Neural progenitor cell (in vitro differentiated cells): Measurements from ENCODE around the gene DPM1.

Experiments
- CTCF ChIP-seq: fragments of 200-600 bp; sonication (generic); IDR thresholded peaks from 2 replicates; pipeline ENCODE4 v1.5.1; 2017; ENCODE audit warnings: antibody characterized with exemption, mild to moderate bottlenecking
- EZH2 ChIP-seq: fragments of 200-600 bp; sonication (generic); IDR thresholded peaks from 2 replicates; pipeline ENCODE4 v1.6.1; 2017; ENCODE audit warnings: antibody characterized with exemption, mild to moderate bottlenecking, moderate library complexity
- EZH2phosphoT487 ChIP-seq: fragments of 200-600 bp; sonication (generic); IDR thresholded peaks from 2 replicates; pipeline ENCODE4 v1.6.1; 2017; ENCODE audit warnings: antibody characterized with exemption

GRCh38 chr20:50999355-50999754, 41.0 kb upstream of the DPM1 start:
- no peak for TF ChIP-seq CTCF
- TF ChIP-seq EZH2phosphoT487 = no peak
- no peak for TF ChIP-seq EZH2
